Measurements from ENCODE around the gene SLC25A12. TPM values are rescaled to one million over a fixed set of nuclear protein-coding genes. Genes with fewer than 3 reads are reported as not detected.

The SLC25A12 gene
- total and polyA plus RNA-seq, 9 of the 15 experiments (the other 6 are each of a cell fraction or from before 2014, with no cell fraction given): 13.5 to 36.5 (median 21.7) TPM

DNA sequence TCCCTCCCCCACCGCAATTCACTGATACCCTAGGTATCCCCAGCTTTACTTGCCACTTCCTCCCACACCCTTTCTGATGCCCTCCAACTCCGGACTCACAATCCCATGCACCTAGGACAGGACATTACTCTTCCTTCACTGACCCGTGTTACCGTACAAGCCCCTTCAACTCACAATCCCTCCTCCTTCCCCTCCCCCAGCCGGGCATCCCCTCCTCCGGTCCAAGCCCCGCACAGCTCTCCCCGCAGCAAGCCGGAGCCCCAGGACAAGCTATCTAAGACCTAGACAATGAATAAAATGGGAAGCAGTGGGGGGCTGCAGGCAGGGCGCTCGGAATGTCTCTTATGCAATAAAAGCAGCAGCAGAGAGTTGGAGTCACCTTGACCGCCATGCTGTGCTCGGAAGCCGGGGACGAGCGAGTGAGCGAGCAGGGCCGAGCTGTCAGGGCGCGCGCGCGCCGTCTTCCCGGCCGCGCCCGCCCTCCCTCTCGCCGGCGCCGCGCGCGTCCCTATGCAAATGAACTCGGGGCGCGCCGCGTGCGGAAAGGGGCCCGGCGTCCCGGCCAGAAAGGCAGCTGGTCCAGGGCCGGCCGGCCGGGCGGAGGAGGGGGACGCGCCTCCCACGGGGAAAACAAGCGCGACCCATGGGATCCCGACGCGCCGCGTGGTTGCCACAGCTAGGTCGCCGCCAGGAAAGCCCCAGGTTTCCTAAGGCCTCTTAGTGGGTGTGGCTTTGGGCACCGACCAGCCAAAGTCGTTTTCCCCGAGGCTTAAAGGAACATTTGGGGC is at the start of gene SLC25A12 (continued):
- TF ChIP-seq JUND (IDR thresholded peaks at IDR 0.05; ENCODE audit: borderline replicate concordance, low read depth, low read length) (peak; percentile 31; the same call in 1 of the 2 replicates), JUND (tag; IDR thresholded peaks at IDR 0.05; ENCODE audit: borderline replicate concordance, low read depth, low read length) (no peak; the same call in 2 of the 3 replicates), COPS2 (conservative IDR thresholded peaks at IDR 0.05) (no peak), RNF2 (IDR thresholded peaks at IDR 0.05) (0 out of 2 replicates have a peak, but pooled peaks have one; percentile 24), TCF15 (CRISPR knock-in tag; IDR thresholded peaks at IDR 0.05) (no peak), TAF9B (IDR thresholded peaks at IDR 0.05; ENCODE audit: partially characterized antibody) (peak; percentile 59), ZNF277 (CRISPR knock-in tag; IDR thresholded peaks at IDR 0.05; ENCODE audit: borderline replicate concordance) (no peak), ZBTB7A (IDR thresholded peaks at IDR 0.05; ENCODE audit: borderline replicate concordance, control insufficient read depth, low read depth, low read length) (peak; percentile 34; the same call in 1 of the 2 replicates), ZNF586 (CRISPR knock-in tag; conservative IDR thresholded peaks at IDR 0.05) (no peak), HMGN3 (IDR thresholded peaks at IDR 0.05; ENCODE audit: borderline replicate concordance, extremely low read depth, insufficient read length, low read depth, low read length) (peak; percentile 79), NFYB (IDR thresholded peaks at IDR 0.05; ENCODE audit: extremely low read depth, insufficient read length) (no peak), ZNF778 (CRISPR knock-in tag; IDR thresholded peaks at IDR 0.05) (no peak), NFXL1 (CRISPR knock-in tag; IDR thresholded peaks at IDR 0.05) (no peak), SAFB2 (IDR thresholded peaks at IDR 0.05; ENCODE audit: borderline replicate concordance, low read depth, low read length, severe bottlenecking) (no peak), RBM17 (IDR thresholded peaks at IDR 0.05; ENCODE audit: borderline replicate concordance, low read depth, low read length) (no peak), ZNF184 (CRISPR knock-in tag; IDR thresholded peaks at IDR 0.05) (no peak), BCL6 (CRISPR knock-in tag; IDR thresholded peaks at IDR 0.05) (no peak)
- TF ChIP-seq, protein P1, sequence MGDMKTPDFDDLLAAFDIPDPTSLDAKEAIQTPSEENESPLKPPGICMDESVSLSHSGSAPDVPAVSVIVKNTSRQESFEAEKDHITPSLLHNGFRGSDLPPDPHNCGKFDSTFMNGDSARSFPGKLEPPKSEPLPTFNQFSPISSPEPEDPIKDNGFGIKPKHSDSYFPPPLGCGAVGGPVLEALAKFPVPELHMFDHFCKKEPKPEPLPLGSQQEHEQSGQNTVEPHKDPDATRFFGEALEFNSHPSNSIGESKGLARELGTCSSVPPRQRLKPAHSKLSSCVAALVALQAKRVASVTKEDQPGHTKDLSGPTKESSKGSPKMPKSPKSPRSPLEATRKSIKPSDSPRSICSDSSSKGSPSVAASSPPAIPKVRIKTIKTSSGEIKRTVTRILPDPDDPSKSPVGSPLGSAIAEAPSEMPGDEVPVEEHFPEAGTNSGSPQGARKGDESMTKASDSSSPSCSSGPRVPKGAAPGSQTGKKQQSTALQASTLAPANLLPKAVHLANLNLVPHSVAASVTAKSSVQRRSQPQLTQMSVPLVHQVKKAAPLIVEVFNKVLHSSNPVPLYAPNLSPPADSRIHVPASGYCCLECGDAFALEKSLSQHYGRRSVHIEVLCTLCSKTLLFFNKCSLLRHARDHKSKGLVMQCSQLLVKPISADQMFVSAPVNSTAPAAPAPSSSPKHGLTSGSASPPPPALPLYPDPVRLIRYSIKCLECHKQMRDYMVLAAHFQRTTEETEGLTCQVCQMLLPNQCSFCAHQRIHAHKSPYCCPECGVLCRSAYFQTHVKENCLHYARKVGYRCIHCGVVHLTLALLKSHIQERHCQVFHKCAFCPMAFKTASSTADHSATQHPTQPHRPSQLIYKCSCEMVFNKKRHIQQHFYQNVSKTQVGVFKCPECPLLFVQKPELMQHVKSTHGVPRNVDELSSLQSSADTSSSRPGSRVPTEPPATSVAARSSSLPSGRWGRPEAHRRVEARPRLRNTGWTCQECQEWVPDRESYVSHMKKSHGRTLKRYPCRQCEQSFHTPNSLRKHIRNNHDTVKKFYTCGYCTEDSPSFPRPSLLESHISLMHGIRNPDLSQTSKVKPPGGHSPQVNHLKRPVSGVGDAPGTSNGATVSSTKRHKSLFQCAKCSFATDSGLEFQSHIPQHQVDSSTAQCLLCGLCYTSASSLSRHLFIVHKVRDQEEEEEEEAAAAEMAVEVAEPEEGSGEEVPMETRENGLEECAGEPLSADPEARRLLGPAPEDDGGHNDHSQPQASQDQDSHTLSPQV (IDR thresholded peaks at IDR 0.05): peak; percentile 71
- TF ChIP-seq, protein P2, sequence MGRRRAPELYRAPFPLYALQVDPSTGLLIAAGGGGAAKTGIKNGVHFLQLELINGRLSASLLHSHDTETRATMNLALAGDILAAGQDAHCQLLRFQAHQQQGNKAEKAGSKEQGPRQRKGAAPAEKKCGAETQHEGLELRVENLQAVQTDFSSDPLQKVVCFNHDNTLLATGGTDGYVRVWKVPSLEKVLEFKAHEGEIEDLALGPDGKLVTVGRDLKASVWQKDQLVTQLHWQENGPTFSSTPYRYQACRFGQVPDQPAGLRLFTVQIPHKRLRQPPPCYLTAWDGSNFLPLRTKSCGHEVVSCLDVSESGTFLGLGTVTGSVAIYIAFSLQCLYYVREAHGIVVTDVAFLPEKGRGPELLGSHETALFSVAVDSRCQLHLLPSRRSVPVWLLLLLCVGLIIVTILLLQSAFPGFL (CRISPR knock-in tag; IDR thresholded peaks at IDR 0.05): 0 out of 2 replicates have a peak, but pooled peaks have one; percentile 56

Data from K562 (cell line).